ENCODE data around the gene ANXA2R.
"Not testable (repeated sequence)": the region's sequence is repeated elsewhere in the genome, so short reads cannot be mapped to it uniquely, and the experiment has no call there.

The ANXA2R gene

GRCh38 chr5:43084468-43084867 lies 44.3 kb upstream of the ANXA2R start:
- not testable (repeated sequence) for H2BK120ac ChIP-seq (ENCODE audit: low read depth, low read length); H3K23ac ChIP-seq (ENCODE audit: low read depth, low read length, poor library complexity); H3K4me2 ChIP-seq (ENCODE audit: insufficient read depth, low read length, poor library complexity, severe bottlenecking); H4K91ac ChIP-seq (ENCODE audit: low read depth, low read length, poor library complexity); H3K4ac ChIP-seq (ENCODE audit: low read length); H3K18ac ChIP-seq (ENCODE audit: low read length); H3K4me3 ChIP-seq (ENCODE audit: low read length in 2 of 2); H3K9ac ChIP-seq (ENCODE audit: low read depth, low read length, poor library complexity); DNase-seq (ENCODE audit: low spot score); H2AK5ac ChIP-seq (ENCODE audit: low read depth, low read length); H3K14ac ChIP-seq (ENCODE audit: low read length); H2BK15ac ChIP-seq (ENCODE audit: low read length); H3K27ac ChIP-seq (replicated peaks; ENCODE audit: low read length); H2BK12ac ChIP-seq (ENCODE audit: low read length); H3K27me3 ChIP-seq (ENCODE audit: control insufficient read depth in 3 of 3, insufficient read depth in 3 of 3, low read depth in 1 of 3, low read length in 3 of 3); H2AFZ ChIP-seq (ENCODE audit: low read length); H2BK5ac ChIP-seq (ENCODE audit: low read length); H3K79me1 ChIP-seq (ENCODE audit: low read depth, low read length); H3K4me1 ChIP-seq (ENCODE audit: control insufficient read depth in 2 of 2, insufficient read depth in 1 of 2, low read depth in 1 of 2, low read length in 2 of 2); H3K9me3 ChIP-seq (replicated peaks in 1 of 2; ENCODE audit: control insufficient read depth in 2 of 2, insufficient read depth in 1 of 2, low read depth in 1 of 2, low read length in 2 of 2); H4K8ac ChIP-seq (ENCODE audit: low read depth, low read length)
- no CpG with 5 or more reads among the region's 7 CpGs for WGBS, 2 donors (ENCODE audit: extremely low coverage in 2 of 2, insufficient read length in 2 of 2, insufficient replicate concordance in 1 of 2)
- H3K36me3 ChIP-seq (replicated peaks in 1 of 2; ENCODE audit: control insufficient read depth in 2 of 2, insufficient read depth in 2 of 2, low read length in 2 of 2), result peaks cover 2 to 17% of the 10 kb centered on the region in 2 donors

DNA sequence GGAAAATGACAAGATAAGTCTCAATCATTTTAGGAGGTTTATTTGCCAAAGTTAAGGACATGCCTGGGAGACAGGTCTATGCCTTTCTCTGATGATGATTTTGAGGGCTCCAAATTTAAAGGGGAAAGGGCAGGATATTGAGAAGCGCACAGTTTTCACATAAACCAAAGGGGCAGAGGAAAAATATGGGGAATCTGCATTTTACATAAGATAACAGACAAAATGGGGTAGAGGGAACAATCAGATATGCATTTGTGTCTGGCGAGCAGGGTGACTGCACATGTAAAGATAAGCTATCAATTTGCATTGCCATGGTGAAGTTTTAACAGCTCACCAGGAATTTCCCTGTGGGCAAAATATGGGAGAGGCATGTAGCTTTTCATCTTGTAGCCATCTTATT lies 41.2 kb upstream of the ANXA2R start:
- not testable (repeated sequence) for H3K27ac ChIP-seq (replicated peaks; ENCODE audit: low read length); H3K18ac ChIP-seq (ENCODE audit: low read length); H2AFZ ChIP-seq (ENCODE audit: low read length); H3K4me1 ChIP-seq (ENCODE audit: control insufficient read depth in 2 of 2, insufficient read depth in 1 of 2, low read depth in 1 of 2, low read length in 2 of 2); H4K8ac ChIP-seq (ENCODE audit: low read depth, low read length); H3K4me2 ChIP-seq (ENCODE audit: insufficient read depth, low read length, poor library complexity, severe bottlenecking); H3K4me3 ChIP-seq (ENCODE audit: low read length in 2 of 2); H3K4ac ChIP-seq (ENCODE audit: low read length); H2AK5ac ChIP-seq (ENCODE audit: low read depth, low read length); H3K9ac ChIP-seq (ENCODE audit: low read depth, low read length, poor library complexity); H3K9me3 ChIP-seq (replicated peaks in 1 of 2; ENCODE audit: control insufficient read depth in 2 of 2, insufficient read depth in 1 of 2, low read depth in 1 of 2, low read length in 2 of 2); H3K14ac ChIP-seq (ENCODE audit: low read length); DNase-seq (ENCODE audit: low spot score); H2BK15ac ChIP-seq (ENCODE audit: low read length); H2BK5ac ChIP-seq (ENCODE audit: low read length); H3K23ac ChIP-seq (ENCODE audit: low read depth, low read length, poor library complexity); H3K79me1 ChIP-seq (ENCODE audit: low read depth, low read length); H4K91ac ChIP-seq (ENCODE audit: low read depth, low read length, poor library complexity); H2BK12ac ChIP-seq (ENCODE audit: low read length); H2BK120ac ChIP-seq (ENCODE audit: low read depth, low read length); H3K27me3 ChIP-seq (ENCODE audit: control insufficient read depth in 3 of 3, insufficient read depth in 3 of 3, low read depth in 1 of 3, low read length in 3 of 3)
- WGBS, 2 donors (ENCODE audit: extremely low coverage in 2 of 2, insufficient read length in 2 of 2, insufficient replicate concordance in 1 of 2), result no CpG with 5 or more reads among the region's 2 CpGs
- peaks cover 2 to 33% of the 10 kb centered on the region in 2 donors for H3K36me3 ChIP-seq (replicated peaks in 1 of 2; ENCODE audit: control insufficient read depth in 2 of 2, insufficient read depth in 2 of 2, low read length in 2 of 2)

GRCh38 chr5:43078956-43079355 lies 38.8 kb upstream of the ANXA2R start:
- Histone ChIP-seq H3K27ac (replicated peaks; ENCODE audit: low read length) (no peak overlapping the region), H3K36me3 (replicated peaks in 1 of 2; ENCODE audit: control insufficient read depth in 2 of 2, insufficient read depth in 2 of 2, low read length in 2 of 2) (peaks cover 2 to 50% of the 10 kb centered on the region in 2 donors), H4K91ac (ENCODE audit: low read depth, low read length, poor library complexity) (no peak overlapping the region), H3K4me3 (ENCODE audit: low read length in 2 of 2) (no peak overlapping the region), H3K4me1 (ENCODE audit: control insufficient read depth in 2 of 2, insufficient read depth in 1 of 2, low read depth in 1 of 2, low read length in 2 of 2) (no peaks in the 10 kb centered on the region), H3K4me2 (ENCODE audit: insufficient read depth, low read length, poor library complexity, severe bottlenecking) (no peak overlapping the region), H3K9ac (ENCODE audit: low read depth, low read length, poor library complexity) (no peak overlapping the region), H3K23ac (ENCODE audit: low read depth, low read length, poor library complexity) (no peak overlapping the region), H2BK15ac (ENCODE audit: low read length) (no peak overlapping the region), H4K8ac (ENCODE audit: low read depth, low read length) (no peak overlapping the region), H3K4ac (ENCODE audit: low read length) (no peak overlapping the region), H2BK5ac (ENCODE audit: low read length) (no peak overlapping the region), H3K27me3 (ENCODE audit: control insufficient read depth in 3 of 3, insufficient read depth in 3 of 3, low read depth in 1 of 3, low read length in 3 of 3) (no peaks in the 10 kb centered on the region), H3K18ac (ENCODE audit: low read length) (no peak overlapping the region), H2BK120ac (ENCODE audit: low read depth, low read length) (no peak overlapping the region), H3K14ac (ENCODE audit: low read length) (no peak overlapping the region), H2AFZ (ENCODE audit: low read length) (no peak overlapping the region), H3K79me1 (ENCODE audit: low read depth, low read length) (no peaks in the 10 kb centered on the region), H2AK5ac (ENCODE audit: low read depth, low read length) (no peak overlapping the region), H2BK12ac (ENCODE audit: low read length) (no peak overlapping the region), H3K9me3 (replicated peaks in 1 of 2; ENCODE audit: control insufficient read depth in 2 of 2, insufficient read depth in 1 of 2, low read depth in 1 of 2, low read length in 2 of 2) (no peaks in the 10 kb centered on the region)
- no peak for DNase-seq (ENCODE audit: low spot score)
- no CpG with 5 or more reads among the region's 4 CpGs for WGBS, 2 donors (ENCODE audit: extremely low coverage in 2 of 2, insufficient read length in 2 of 2, insufficient replicate concordance in 1 of 2)

DNA sequence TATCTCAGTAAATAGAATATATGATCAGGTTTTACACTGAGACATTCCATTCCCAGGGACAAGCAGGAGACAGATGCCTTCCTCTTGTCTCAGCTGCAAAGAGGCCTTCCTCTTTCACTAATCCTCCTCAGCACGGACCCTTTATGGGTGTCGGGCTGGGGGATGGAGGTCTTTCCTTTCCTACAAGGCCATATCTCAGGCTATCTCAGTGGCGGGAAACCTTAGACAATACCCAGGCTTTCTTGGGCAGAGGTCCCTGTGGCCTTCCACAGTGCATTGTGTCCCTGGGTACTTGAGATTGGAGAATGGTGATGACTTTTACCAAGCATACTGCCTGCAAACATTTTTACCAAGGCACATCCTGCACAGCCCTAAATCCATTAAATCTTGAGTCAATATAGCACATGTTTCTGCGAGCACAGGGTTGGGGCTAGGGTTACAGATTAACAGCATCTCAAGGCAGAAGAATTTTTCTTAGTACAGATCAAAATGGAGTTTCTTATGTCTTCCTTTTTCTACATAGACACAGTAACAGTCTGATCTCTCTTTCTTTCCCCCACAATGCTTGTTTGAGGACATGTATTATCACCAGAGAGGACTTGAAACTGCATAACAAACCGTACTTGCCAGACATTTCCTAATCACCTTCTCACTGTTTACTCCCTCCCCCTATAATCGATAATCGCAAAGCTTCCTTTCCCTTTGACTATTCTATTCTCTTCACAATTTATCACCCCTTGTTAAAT lies 37.5 kb upstream of the ANXA2R start:
- H2BK12ac ChIP-seq (ENCODE audit: low read length); H3K79me1 ChIP-seq (ENCODE audit: low read depth, low read length); H3K27me3 ChIP-seq (ENCODE audit: control insufficient read depth in 3 of 3, insufficient read depth in 3 of 3, low read depth in 1 of 3, low read length in 3 of 3); H2AK5ac ChIP-seq (ENCODE audit: low read depth, low read length); DNase-seq (ENCODE audit: low spot score); H2BK120ac ChIP-seq (ENCODE audit: low read depth, low read length); H3K14ac ChIP-seq (ENCODE audit: low read length); H2BK5ac ChIP-seq (ENCODE audit: low read length); H3K4me3 ChIP-seq (ENCODE audit: low read length in 2 of 2); H3K23ac ChIP-seq (ENCODE audit: low read depth, low read length, poor library complexity); H3K9ac ChIP-seq (ENCODE audit: low read depth, low read length, poor library complexity); H4K8ac ChIP-seq (ENCODE audit: low read depth, low read length); H3K4me1 ChIP-seq (ENCODE audit: control insufficient read depth in 2 of 2, insufficient read depth in 1 of 2, low read depth in 1 of 2, low read length in 2 of 2); H3K4ac ChIP-seq (ENCODE audit: low read length); H3K18ac ChIP-seq (ENCODE audit: low read length); H3K9me3 ChIP-seq (replicated peaks in 1 of 2; ENCODE audit: control insufficient read depth in 2 of 2, insufficient read depth in 1 of 2, low read depth in 1 of 2, low read length in 2 of 2); H2BK15ac ChIP-seq (ENCODE audit: low read length); H3K4me2 ChIP-seq (ENCODE audit: insufficient read depth, low read length, poor library complexity, severe bottlenecking); H3K27ac ChIP-seq (replicated peaks; ENCODE audit: low read length); H4K91ac ChIP-seq (ENCODE audit: low read depth, low read length, poor library complexity); H2AFZ ChIP-seq (ENCODE audit: low read length): not testable (repeated sequence)
- WGBS, 2 donors (ENCODE audit: extremely low coverage in 2 of 2, insufficient read length in 2 of 2, insufficient replicate concordance in 1 of 2), result no CpG with 5 or more reads among the region's 7 CpGs
- peaks cover 2 to 63% of the 10 kb centered on the region in 2 donors for H3K36me3 ChIP-seq (replicated peaks in 1 of 2; ENCODE audit: control insufficient read depth in 2 of 2, insufficient read depth in 2 of 2, low read length in 2 of 2)
